GM12873 (cell line): ENCODE measurements around the gene ANKRD6.

Experiments used
- TF ChIP-seq, protein P1 (sequence below): IDR thresholded peaks from 2 replicates; pipeline ENCODE4 v1.5.1; 2012; ENCODE audit warnings: low read depth, mild to moderate bottlenecking, moderate library complexity, low read length, control low read depth; ENCODE audit not compliant: insufficient read depth; ENCODE audit errors: missing control alignments

Gene ANKRD6

DNA sequence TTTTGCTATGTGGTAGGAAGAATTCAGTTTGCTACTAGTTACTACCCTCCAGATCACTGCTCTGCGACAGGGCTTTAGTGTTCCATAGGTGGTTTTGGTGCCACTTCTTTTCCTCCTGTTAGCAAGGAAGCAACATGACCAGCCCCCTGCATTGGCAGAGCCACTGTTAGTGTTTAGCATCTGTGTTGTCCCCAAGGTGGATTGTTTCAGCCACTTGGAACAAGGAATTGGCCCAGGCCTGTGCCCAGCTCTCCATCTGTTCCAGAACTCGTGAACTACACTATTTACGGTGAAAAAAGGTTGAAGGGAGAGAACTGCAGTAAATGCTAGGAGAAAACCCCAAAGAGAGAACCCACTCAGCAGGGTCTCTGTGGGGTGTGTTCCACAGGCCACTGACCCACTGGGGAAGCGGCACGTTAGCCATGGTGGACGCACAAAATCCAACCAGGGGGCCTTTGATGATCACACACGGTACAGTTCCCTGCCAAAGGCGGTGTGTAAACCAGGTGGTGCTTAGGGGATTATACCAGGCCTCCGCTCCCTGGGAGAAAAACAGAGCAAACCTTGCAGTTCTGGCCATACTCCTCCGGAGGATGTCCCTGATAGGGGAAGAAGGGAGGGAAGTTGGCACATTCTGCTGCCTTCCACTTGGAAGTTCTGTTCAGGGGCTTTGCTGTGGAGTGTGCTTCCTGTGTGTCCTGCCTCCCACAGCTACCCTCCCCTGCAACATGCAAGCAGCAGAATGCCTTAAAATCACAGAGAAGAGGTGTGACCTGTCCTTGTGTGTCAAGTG lies 133.3 kb downstream of the ANKRD6 start:
- TF ChIP-seq, protein P1, sequence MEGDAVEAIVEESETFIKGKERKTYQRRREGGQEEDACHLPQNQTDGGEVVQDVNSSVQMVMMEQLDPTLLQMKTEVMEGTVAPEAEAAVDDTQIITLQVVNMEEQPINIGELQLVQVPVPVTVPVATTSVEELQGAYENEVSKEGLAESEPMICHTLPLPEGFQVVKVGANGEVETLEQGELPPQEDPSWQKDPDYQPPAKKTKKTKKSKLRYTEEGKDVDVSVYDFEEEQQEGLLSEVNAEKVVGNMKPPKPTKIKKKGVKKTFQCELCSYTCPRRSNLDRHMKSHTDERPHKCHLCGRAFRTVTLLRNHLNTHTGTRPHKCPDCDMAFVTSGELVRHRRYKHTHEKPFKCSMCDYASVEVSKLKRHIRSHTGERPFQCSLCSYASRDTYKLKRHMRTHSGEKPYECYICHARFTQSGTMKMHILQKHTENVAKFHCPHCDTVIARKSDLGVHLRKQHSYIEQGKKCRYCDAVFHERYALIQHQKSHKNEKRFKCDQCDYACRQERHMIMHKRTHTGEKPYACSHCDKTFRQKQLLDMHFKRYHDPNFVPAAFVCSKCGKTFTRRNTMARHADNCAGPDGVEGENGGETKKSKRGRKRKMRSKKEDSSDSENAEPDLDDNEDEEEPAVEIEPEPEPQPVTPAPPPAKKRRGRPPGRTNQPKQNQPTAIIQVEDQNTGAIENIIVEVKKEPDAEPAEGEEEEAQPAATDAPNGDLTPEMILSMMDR: no peak

DNA sequence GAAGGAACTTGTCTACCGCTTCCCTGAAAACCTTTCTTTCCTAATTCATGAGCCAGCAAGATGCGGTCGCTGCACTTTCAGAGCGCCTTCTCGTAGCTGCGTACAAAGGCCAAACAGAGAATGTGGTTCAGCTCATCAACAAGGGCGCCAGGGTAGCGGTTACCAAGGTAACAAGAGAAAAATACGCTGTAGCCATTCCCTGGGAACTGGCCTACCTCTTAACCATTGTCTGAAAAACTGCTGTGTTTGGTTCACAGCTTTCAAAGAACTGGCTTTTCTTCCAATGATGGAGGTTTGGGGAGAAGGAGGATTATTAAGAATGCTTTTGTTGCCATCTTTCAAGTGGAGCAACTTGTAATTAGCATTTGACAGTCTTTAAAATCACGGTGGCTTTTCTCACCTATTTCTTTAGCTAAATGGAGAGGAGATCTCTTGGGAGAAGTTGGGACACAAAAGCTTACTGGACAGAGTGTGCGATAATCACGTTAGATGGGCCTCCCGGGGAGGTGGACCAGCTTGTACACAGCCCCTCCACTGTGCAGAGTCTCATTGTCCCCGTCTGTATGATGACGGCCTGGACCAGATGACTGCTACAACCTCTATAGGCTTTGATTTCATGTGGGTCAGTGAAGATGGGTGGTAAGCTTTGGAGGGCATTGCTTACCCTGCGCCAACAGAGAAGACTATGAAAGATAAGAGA lies 134.1 kb downstream of the ANKRD6 start:
- TF ChIP-seq, protein P1: no peak

DNA sequence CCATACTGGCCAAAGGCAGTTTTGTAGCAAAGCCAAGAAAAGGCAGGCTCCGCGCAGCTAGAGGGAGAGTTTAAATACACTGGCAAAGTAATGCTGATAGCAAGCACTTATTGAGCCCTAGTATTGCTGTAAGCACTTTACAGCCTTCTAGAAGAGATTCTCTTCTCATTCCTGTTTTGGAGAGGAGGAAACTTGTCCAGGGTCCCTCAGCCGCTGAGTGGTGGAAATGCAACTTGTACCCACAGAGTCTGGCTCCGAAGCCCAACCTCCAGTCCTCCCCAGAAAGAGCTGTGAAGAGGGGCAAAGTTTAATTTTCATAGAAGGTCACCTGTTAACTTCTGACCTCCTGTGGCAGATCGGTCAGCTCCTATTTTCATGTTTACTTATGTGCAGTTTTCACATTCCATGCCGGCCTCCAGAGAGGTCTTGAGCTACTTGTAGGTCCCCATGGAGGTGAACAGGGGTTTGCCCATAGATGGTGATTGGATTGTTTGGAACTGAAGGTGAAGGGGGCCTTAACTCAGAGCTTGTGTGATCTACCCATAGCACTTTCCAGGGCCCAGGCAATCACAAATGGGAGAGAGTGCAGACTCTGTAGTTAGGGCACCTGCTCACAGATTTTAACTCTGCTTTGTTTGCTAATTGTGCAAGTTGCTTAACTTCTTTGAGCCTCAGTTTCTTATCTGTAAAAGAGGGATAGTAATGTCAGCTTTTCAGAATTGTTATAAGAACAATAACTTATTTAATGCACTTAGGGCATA lies 134.9 kb downstream of the ANKRD6 start:
- TF ChIP-seq, protein P1: no peak

DNA sequence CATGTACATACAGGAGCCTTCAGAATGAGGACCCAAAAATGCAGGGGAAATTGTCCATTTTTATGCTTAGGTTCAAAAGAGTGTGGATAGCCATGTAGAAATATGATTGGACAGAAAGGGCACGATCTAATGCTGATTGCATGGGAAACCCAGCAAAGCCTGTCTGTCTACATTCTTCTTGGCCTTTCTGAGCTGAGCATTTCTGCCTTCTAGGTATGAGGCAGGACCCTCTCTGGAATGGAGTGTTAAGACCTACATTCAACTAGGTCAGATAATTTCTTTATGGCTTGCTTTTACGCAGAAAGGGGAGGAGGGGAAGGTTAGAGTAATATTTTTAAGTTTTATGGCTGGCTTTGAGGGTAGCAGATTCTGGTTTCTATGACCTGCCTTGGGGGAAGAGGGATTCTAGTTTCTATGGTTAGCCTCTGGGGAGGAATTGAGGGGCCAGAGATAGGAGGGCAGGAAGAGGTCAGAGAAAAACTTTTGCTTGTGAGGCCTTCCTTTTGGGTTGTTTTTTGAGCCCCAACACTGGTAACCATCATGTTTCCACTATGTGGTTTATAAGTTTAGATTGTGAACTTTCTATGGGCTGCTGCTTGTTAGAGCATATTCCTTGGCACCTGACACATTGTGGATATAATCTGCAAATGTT lies 142.1 kb downstream of the ANKRD6 start:
- TF ChIP-seq, protein P1: no peak

DNA sequence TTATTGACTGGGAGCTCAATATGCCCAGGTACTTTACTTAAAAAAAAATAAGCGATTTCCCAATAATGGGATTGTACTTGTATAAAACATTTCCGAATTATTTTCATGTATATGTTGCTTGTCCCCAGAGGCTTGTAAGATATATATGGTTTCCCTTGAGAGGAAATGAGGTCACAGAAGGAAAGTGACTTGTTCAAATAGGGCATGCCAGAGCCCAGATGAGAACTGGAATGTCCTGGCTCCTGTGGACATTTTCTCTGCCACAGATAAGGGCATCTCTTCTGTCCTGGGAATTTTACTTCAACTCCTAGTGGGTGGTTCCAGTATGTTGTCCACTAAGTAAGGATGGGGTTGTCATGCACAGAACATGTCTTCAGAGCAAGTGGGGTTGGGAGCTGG lies 142.6 kb downstream of the ANKRD6 start:
- TF ChIP-seq, protein P1: no peak

DNA sequence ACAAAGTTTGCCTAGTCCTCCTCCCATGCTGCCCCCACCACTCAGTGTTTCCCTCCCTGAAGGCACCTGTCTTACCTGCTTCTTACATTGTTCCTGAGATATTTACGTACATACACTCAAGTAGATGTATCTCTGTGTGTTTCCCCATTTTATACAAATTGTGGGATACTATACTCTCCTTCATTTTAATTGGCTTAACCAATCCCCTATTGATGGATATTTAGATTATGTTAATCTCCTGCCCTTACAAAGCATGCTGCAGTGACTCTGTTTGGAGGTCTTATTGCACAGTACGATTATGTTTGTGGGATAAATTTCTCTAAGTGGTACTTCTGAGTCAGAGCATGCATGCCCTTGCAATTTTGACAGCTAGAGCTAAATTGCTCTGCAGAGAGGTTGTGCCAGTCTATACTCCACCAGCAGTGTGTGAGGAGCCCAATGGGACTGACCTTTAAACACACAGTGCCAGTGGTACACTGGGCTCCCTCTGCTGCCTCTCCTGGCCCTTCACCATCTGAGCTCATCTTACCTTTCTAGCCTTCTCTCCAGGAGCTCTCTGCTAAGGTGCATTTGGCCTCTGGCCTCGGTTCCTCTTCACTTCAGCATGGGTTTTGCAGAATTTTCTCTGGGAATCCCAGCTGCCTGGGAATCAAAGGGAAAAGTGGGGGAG lies 148.2 kb downstream of the ANKRD6 start:
- TF ChIP-seq, protein P1: no peak

DNA sequence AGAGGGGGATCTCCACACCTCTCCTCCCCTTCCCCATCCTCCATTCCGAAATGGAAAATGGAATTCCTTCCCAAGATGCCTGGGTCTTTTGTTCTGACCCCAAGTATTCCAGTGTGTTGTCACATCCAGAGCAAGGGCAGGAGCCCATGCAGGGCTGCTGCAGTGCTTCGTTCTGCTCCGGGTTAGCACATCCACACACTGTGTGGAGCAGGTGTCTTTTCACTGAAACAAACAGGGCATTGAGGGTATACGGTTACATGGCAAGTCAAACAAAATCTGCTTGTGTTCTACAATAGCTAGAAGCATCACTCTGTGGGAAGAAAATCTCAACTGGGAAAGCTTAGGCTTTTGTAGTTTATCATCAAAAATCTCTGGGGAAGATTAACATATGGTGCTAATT lies 148.7 kb downstream of the ANKRD6 start:
- TF ChIP-seq, protein P1: no peak
